Measurements from ENCODE around the gene CEACAM16.

Gene CEACAM16

DNA sequence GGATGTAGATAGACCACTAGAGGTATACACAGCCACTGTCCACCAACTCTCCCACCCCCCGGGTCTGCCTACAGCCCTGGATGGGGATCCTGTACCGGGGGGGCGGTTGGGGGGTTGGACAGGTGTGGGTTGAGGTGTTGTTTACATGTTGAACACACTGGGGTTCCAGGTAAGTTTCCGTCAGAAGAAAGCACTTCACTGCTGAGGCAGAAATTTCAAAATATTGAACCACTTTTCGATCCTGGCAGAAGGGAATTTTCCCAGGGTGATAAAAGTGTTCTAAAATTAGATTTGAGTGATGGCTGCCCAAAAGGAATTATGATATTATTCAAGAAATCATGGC lies 6.6 kb upstream of the CEACAM16 start:
- no peak for DNase-seq (ENCODE audit: low read depth)
- TF ChIP-seq, protein P1, sequence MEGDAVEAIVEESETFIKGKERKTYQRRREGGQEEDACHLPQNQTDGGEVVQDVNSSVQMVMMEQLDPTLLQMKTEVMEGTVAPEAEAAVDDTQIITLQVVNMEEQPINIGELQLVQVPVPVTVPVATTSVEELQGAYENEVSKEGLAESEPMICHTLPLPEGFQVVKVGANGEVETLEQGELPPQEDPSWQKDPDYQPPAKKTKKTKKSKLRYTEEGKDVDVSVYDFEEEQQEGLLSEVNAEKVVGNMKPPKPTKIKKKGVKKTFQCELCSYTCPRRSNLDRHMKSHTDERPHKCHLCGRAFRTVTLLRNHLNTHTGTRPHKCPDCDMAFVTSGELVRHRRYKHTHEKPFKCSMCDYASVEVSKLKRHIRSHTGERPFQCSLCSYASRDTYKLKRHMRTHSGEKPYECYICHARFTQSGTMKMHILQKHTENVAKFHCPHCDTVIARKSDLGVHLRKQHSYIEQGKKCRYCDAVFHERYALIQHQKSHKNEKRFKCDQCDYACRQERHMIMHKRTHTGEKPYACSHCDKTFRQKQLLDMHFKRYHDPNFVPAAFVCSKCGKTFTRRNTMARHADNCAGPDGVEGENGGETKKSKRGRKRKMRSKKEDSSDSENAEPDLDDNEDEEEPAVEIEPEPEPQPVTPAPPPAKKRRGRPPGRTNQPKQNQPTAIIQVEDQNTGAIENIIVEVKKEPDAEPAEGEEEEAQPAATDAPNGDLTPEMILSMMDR (IDR thresholded peaks at IDR 0.05; ENCODE audit: control insufficient read depth, insufficient read depth, low read depth, low read length, missing control alignments), result no peak
- no peak overlapping the region for H3K4me3 ChIP-seq (ENCODE audit: control insufficient read depth, low read depth, low read length)

DNA sequence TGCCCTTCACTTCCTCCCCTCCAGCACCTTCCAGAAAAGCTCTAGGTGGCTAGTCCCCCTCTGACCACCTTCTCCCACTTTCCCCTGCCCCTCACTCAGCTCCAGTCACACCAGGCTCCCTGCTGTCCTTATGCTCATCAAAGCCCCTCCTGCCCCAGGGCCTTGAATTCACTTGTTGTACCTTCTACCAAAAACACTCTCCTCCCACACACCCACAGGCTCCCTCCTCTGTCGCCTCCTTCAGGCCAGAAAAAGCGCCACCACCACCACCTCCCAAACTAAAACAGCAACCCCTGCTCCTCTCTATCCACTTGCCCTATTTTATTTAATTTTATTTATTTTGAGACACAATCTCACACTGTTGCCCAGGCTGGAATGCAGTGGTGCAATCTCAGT lies 4.8 kb upstream of the CEACAM16 start:
- no peak overlapping the region for H3K4me3 ChIP-seq (ENCODE audit: control insufficient read depth, low read depth, low read length)
- no peak for DNase-seq (ENCODE audit: low read depth)
- TF ChIP-seq, protein P1 (IDR thresholded peaks at IDR 0.05; ENCODE audit: control insufficient read depth, insufficient read depth, low read depth, low read length, missing control alignments), result peak; percentile 25

DNA sequence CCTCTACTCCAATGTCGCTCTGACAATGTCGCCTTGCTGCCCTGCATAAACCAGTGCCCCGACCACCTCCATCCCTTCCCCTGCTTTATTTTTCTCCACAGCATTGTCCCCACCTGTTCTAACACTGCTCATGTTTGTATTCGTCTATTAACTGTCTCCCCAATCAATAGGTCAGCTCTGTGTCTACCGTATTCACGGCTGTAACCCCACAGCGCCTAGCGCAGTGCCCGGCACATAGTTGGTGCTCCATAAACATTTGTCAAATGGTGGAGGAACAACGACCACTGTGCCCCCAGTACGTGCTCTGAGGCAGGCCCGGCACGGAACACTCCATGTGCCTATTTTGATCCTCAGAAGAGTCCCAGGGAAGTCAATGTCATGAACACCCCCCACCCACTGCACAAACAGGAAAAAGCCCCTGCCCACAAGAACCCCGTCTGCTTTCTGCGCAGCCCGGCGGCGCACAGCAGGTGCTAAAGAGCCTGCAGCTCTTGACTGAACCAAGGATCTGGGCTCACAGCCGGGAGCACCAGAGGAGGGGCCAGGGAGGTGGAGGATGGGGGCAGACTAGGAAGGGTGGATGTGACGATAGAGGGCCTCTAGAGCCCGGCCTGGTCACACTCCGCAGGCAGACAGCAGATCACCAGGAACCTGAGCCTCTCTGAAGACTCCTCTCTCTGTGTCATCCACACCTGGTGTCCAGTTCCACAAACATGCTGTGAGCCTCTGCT lies 1.8 kb upstream of the CEACAM16 start:
- H3K4me3 ChIP-seq (ENCODE audit: control insufficient read depth, low read depth, low read length), result no peak overlapping the region
- no peak for DNase-seq (ENCODE audit: low read depth)
- TF ChIP-seq, protein P1 (IDR thresholded peaks at IDR 0.05; ENCODE audit: control insufficient read depth, insufficient read depth, low read depth, low read length, missing control alignments), result no peak

DNA sequence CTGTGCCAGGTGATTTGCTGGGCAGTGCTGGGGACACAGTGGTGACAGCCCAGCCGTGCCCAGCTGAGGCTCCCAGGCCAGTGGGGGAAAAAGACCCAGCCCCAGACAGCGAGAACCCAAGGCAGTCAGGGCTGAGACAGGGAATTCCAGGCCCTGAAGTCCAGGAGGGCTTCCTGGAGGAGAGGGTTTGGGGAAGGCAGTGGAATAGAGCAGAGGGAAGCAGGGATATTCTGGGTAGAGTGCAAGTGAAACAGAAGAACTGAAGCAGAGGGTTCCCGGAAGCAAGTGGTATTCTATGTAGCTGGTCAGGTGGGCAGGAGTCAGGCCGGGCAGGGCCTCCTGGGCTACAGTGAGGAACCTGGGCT lies 1.3 kb upstream of the CEACAM16 start:
- DNase-seq (ENCODE audit: low read depth), result no peak

DNA sequence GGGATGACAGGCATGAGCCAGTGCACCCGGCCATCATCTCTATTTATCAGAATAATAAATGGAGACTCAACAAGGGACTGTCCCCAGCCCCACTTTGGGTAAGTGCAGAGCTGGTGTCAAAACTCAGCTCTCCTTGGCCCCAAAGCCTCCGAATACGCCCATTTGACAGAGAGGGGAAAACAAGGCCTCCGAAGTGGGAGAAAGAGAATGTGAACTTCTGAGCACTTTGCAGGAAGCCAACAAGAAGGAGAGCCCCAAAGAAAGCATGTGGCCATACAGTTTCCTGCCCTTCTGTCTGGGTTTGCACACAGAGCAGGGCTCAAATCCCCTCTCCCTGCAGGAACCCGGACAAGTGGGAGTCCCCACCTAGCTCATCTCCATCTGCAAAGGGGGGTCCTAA lies 1.6 kb downstream of the CEACAM16 start:
- TF ChIP-seq, protein P1 (IDR thresholded peaks at IDR 0.05; ENCODE audit: control insufficient read depth, insufficient read depth, low read depth, low read length, missing control alignments), result no peak
- no peak for DNase-seq (ENCODE audit: low read depth)
- no peak overlapping the region for H3K4me3 ChIP-seq (ENCODE audit: control insufficient read depth, low read depth, low read length)

More for the DNA sequence above, 1.3 kb upstream of the CEACAM16 start:
- H3K4me3 ChIP-seq (ENCODE audit: control insufficient read depth, low read depth, low read length), result no peak overlapping the region
- TF ChIP-seq, protein P1 (IDR thresholded peaks at IDR 0.05; ENCODE audit: control insufficient read depth, insufficient read depth, low read depth, low read length, missing control alignments), result no peak

DNA sequence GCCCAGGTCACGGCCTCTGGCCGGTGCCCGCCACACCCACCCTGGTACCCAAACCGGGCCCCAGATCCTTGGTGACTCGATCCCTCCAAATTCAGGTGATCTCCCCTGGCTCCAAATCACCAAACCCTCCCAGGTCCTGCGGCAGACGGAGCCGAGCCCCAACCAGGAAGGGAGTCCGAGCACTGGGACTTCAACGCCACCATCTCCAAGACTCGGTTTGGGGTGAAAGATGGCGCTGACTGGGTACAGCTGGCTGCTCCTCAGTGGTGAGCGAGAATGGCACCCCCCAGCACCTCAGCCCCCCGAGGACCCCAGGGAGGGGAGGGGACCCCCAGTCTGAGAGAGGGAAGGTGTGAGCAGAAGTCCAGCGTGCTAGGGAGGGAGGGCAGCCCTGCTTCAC lies 2.3 kb downstream of the CEACAM16 start:
- TF ChIP-seq, protein P1 (IDR thresholded peaks at IDR 0.05; ENCODE audit: control insufficient read depth, insufficient read depth, low read depth, low read length, missing control alignments), result no peak
- no peak for DNase-seq (ENCODE audit: low read depth)

More for the DNA sequence above, 2.3 kb downstream of the CEACAM16 start:
- H3K4me3 ChIP-seq (ENCODE audit: control insufficient read depth, low read depth, low read length), result no peak overlapping the region
